A673 (cell line): ENCODE results near the gene LYPD8.

Experiments
- EZH2 ChIP-seq: fragments of 200-600 bp; sonication (generic); IDR thresholded peaks from 2 replicates; pipeline ENCODE4 v1.6.1; 2017; ENCODE audit warnings: borderline replicate concordance, low read depth, mild to moderate bottlenecking, mixed read lengths, antibody characterized with exemption, low read length; ENCODE audit not compliant: poor library complexity, severe bottlenecking
- TF ChIP-seq, protein P1 (sequence below): fragments of 300-800, 200-600 bp; sonication (generic); conservative IDR thresholded peaks from 2 replicates; pipeline ENCODE4 v1.5.1; 2017; ENCODE audit warnings: low read depth, mild to moderate bottlenecking, antibody characterized with exemption, low read length, moderate library complexity, mixed read lengths

- TF ChIP-seq, protein P1, sequence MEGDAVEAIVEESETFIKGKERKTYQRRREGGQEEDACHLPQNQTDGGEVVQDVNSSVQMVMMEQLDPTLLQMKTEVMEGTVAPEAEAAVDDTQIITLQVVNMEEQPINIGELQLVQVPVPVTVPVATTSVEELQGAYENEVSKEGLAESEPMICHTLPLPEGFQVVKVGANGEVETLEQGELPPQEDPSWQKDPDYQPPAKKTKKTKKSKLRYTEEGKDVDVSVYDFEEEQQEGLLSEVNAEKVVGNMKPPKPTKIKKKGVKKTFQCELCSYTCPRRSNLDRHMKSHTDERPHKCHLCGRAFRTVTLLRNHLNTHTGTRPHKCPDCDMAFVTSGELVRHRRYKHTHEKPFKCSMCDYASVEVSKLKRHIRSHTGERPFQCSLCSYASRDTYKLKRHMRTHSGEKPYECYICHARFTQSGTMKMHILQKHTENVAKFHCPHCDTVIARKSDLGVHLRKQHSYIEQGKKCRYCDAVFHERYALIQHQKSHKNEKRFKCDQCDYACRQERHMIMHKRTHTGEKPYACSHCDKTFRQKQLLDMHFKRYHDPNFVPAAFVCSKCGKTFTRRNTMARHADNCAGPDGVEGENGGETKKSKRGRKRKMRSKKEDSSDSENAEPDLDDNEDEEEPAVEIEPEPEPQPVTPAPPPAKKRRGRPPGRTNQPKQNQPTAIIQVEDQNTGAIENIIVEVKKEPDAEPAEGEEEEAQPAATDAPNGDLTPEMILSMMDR, result no peak
- no peak for TF ChIP-seq EZH2
Observed at GRCh38 chr1:248779350-248779749, 23.8 kb upstream of the LYPD8 start.
